Measurements from ENCODE around the gene TMC3. TPM values are rescaled to one million over a fixed set of nuclear protein-coding genes. Genes with fewer than 3 reads are reported as not detected.

The TMC3 gene
- total and polyA plus RNA-seq, 9 donors, result 0.05 to 0.23 TPM; not detected in 7

- H3K4me1 ChIP-seq (ENCODE audit: insufficient read depth), result peaks cover 2% of the 10 kb centered on the region
- 91 to 93% (median 92%) methylated on average over 5 of the region's 5 CpGs for WGBS, 3 donors
- TF ChIP-seq CTCF (IDR thresholded peaks at IDR 0.05) (no peak), EP300 (IDR thresholded peaks at IDR 0.05) (no peak), POLR2A (IDR thresholded peaks at IDR 0.05) (no peak)
- no peak overlapping the region for H3K27ac ChIP-seq
- no peaks in the 10 kb centered on the region for H3K36me3 ChIP-seq
- intact Hi-C loops (cut with DNase I), result no loop called here
- H3K9me3 ChIP-seq, result no peaks in the 10 kb centered on the region
- no peaks in the 10 kb centered on the region for H3K27me3 ChIP-seq
- no peak overlapping the region for H3K4me3 ChIP-seq
- DNase-seq, result no peak
Observed at GRCh38 chr15:81360491-81360890, 13.5 kb downstream of the TMC3 start.

GRCh38 chr15:81358248-81358647, 15.8 kb downstream of the TMC3 start:
- no peaks in the 10 kb centered on the region for H3K4me1 ChIP-seq (ENCODE audit: insufficient read depth)
- no peaks in the 10 kb centered on the region for H3K27me3 ChIP-seq
- TF ChIP-seq CTCF (IDR thresholded peaks at IDR 0.05) (no peak), EP300 (IDR thresholded peaks at IDR 0.05) (no peak)
- no peak for DNase-seq
- H3K36me3 ChIP-seq, result no peaks in the 10 kb centered on the region
- H3K27ac ChIP-seq, result no peak overlapping the region
- intact Hi-C loops (cut with DNase I), result no loop called here
- no peak overlapping the region for H3K4me3 ChIP-seq
- 92 to 96% (median 95%) methylated on average over 6 of the region's 6 CpGs for WGBS, 3 donors
- H3K9me3 ChIP-seq, result no peaks in the 10 kb centered on the region

GRCh38 chr15:81357180-81357686, 16.8 kb downstream of the TMC3 start:
- Histone ChIP-seq H3K36me3 (no peaks in the 10 kb centered on the region), H3K4me3 (no peak overlapping the region), H3K27me3 (no peaks in the 10 kb centered on the region), H3K27ac (no peak overlapping the region), H3K4me1 (ENCODE audit: insufficient read depth) (no peaks in the 10 kb centered on the region), H3K9me3 (no peaks in the 10 kb centered on the region)
- WGBS, 3 donors, result 62 to 73% (median 67%) methylated on average over 6 of the region's 6 CpGs
- no peak for TF ChIP-seq EP300 (IDR thresholded peaks at IDR 0.05)
- TF ChIP-seq CTCF (IDR thresholded peaks at IDR 0.05), result no peak
- TF ChIP-seq POLR2A (IDR thresholded peaks at IDR 0.05), result no peak
- no peak for DNase-seq
- intact Hi-C loops (cut with DNase I), result no loop called here

GRCh38 chr15:81356252-81356651, 17.8 kb downstream of the TMC3 start:
- no peaks in the 10 kb centered on the region for H3K4me1 ChIP-seq (ENCODE audit: insufficient read depth)
- no peak overlapping the region for H3K27ac ChIP-seq
- DNase-seq, result no peak
- 76 to 82% (median 80%) methylated on average over 5 of the region's 5 CpGs for WGBS, 3 donors
- TF ChIP-seq CTCF (IDR thresholded peaks at IDR 0.05) (no peak), EP300 (IDR thresholded peaks at IDR 0.05) (no peak), POLR2A (IDR thresholded peaks at IDR 0.05) (no peak)
- intact Hi-C loops (cut with DNase I), result no loop called here
- no peak overlapping the region for H3K4me3 ChIP-seq
- H3K9me3 ChIP-seq, result no peaks in the 10 kb centered on the region
- no peaks in the 10 kb centered on the region for H3K36me3 ChIP-seq
- H3K27me3 ChIP-seq, result no peaks in the 10 kb centered on the region
